GM19193 (cell line): ENCODE data around the gene NUP62.
A peak's percentile ranks its signal among the peaks of the same experiment; 100 is the strongest.

Experiments used
- POLR2A ChIP-seq: IDR thresholded peaks from 4 replicates; pipeline ENCODE4 v1.6.1; 2011; ENCODE audit not compliant: insufficient read depth, insufficient read length; ENCODE audit errors: extremely low read depth

NUP62 gene

GRCh38 chr19:49916839-49917733, 12.2 kb downstream of the NUP62 start:
- TF ChIP-seq POLR2A: no peak

GRCh38 chr19:49915271-49915670, 14.0 kb downstream of the NUP62 start:
- no peak for TF ChIP-seq POLR2A

- no peak for TF ChIP-seq POLR2A
These were observed 15.6 kb downstream of the NUP62 start for GRCh38 chr19:49913720-49914119.

GRCh38 chr19:49912965-49913685, 16.2 kb downstream of the NUP62 start:
- TF ChIP-seq POLR2A: peak; percentile 15

- peak; percentile 48 for TF ChIP-seq POLR2A
These were observed 17.7 kb downstream of the NUP62 start for GRCh38 chr19:49911381-49912145.

- TF ChIP-seq POLR2A: peak; percentile 16
These were observed 19.1 kb downstream of the NUP62 start for GRCh38 chr19:49910179-49910578.

GRCh38 chr19:49908480-49909420, 20.6 kb downstream of the NUP62 start:
- TF ChIP-seq POLR2A: no peak

GRCh38 chr19:49907745-49908446, 21.4 kb downstream of the NUP62 start:
- no peak for TF ChIP-seq POLR2A

GRCh38 chr19:49906879-49907564, 22.3 kb downstream of the NUP62 start:
- no peak for TF ChIP-seq POLR2A

GRCh38 chr19:49904136-49904535, 25.2 kb downstream of the NUP62 start:
- no peak for TF ChIP-seq POLR2A

- TF ChIP-seq POLR2A: peak; percentile 78
These were observed 32.3 kb downstream of the NUP62 start, which contains the start of gene IL4I1 for GRCh38 chr19:49896863-49897621. IL4I1 (minus strand) TSS chr19:49896887; CDS start chr19:49896160, 727 bp downstream.
